Mucosa of gallbladder (tissue), 1 donor: ENCODE results near the gene NAA38. TPM values are rescaled to one million over a fixed set of nuclear protein-coding genes. Genes with fewer than 3 reads are reported as not detected.
A peak's percentile ranks its signal among the peaks of the same experiment; 100 is the strongest.

Experiments
- DNase-seq: peaks from one replicate; pipeline ENCODE4 v3.0.0-alpha.2; 2020; ENCODE audit warnings: low spot score
- total RNA-seq: library from RNA; stranded (reverse); gene quantifications from one replicate; pipeline ENCODE4 v1.2.1, GENCODE V29; 2021
- donor health status: DM: no; HTN: no; CAD: no.

Gene NAA38
- total RNA-seq = 79.0 TPM

DNA sequence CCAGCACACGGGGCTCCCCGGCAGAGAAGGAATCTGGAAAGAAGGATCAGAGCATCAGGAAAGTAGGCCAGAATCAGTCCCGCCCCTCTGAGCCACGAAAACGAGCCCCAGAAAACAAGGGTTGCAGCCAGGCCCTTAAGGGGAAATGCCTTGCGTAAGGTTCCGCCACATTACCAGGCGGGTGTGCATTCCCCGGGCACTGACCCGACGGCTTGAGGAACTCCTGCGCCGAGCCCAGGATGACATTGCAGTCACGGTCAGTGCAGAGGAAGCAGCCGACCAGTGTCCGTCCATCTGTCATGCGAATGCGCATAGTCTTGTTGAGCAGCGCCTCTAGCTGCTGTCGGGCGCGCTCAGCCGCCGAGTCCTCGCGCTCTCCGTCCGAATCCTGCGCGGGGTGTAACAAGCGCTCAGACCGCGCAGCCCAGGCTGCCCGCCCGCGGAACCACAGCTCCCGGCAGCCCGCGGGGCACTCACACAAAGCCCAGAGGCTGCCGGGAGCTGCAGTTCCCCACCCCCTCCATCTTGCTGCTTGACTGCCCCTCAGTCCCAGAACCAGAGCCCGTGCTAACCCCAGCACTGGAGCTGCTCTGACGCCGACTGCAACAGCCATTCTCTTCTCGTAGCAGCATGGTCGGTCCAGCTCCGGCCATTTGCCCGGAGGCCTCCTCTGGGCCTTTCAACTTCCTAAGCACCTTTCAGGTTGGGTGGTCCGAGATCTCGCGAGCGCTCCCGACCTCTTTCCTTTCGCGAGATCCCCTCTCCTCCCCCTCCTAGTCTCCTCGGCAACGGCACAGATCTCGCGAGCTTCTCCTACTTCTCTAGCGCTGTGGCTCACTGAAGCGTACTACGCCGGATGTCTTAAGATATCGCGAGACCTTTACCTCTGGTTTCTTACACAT is at the start of gene NAA38:
NAA38 (minus strand) TSS at position 749 of the 902 bp plus-strand sequence; CDS start at position 653, 96 bp downstream.
- DNase-seq = peak; percentile 98

DNA sequence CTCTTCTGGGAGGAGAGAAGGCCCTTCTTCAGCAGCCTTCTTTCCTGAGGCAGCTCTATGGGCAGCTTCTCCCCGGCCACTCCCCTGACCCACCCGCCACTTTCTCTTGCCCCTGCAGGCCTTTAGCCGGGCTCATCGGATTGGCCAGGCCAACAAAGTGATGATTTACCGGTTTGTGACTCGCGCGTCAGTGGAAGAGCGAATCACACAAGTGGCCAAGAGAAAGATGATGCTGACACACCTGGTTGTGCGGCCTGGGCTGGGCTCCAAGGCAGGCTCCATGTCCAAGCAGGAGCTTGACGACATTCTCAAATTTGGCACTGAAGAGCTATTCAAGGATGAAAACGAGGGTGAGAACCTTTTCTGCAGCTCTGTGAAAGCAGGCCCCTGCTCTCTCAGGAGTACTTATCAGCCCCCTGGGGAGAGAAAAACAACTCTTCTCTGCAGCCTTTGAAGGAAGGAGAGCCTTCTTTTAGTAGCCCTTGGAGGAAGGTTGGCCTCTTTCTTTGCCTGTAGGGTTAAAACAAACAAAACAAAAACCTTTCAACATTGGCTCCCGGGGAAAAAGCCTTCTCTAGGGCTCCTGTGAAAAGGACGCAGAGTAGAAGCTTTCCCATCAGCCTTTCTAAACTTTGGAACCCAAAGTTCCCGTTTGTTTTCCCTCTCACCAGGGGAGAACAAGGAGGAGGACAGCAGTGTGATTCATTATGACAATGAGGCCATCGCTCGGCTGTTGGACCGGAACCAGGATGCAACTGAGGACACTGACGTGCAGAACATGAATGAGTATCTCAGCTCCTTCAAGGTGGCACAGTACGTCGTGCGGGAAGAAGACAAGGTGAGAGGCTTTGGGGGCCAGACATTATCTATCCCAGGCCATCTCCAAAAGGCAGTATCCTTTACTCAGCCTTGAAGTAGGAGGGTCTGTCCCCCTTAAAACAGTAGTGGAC is 46.1 kb upstream of the NAA38 start:
- DNase-seq = no peak

DNA sequence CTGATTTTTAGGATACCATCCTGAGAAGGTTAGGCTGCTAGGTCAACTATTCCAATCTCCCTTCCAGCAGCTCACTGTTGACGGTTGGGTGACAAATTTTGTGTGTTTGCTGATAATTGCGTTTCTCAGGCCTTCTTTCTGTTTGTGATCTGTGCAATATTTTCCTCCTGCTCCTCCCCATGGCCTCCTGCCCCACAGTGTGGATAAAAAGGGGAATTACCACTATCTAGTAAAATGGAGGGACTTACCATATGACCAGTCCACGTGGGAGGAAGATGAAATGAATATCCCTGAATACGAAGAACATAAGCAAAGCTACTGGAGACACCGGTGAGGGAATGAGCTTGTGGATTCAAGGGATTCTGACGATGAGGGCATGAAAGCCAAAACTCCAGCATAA is 40.4 kb upstream of the NAA38 start:
- no peak for DNase-seq

DNA sequence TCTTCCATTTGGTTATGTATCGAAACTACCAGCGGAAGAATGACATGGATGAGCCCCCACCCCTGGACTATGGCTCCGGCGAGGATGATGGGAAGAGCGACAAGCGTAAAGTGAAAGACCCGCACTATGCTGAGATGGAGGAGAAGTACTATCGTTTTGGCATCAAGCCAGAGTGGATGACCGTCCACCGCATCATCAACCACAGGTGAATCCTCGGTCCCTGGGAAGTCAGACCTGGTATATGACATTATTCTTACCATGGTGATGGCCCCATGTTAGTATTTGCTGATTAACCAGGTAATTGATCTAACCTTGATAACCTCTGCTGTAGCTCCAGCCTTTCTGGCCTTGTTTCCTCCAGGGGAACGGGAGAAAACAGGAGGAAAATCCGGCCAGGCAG is 39.7 kb upstream of the NAA38 start:
- DNase-seq = no peak

- DNase-seq = no peak
Observed at GRCh38 chr17:7894866-7895265, 37.5 kb upstream of the NAA38 start.

DNA sequence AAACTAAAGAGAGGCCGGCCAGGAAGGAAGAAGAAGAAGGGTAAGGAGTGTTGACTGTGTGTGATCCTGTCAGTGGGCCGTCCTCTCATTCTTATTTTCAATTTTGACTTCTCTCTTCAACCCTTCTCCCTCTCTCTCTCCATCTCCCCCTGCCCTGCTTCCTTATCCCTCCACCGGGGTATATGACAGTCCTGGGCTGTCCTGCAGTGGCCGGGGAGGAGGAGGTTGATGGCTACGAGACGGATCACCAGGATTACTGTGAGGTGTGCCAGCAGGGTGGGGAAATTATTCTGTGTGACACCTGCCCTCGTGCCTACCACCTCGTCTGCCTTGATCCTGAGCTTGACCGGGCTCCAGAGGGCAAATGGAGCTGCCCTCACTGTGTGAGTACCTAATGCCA is 36.9 kb upstream of the NAA38 start:
- no peak for DNase-seq

DNA sequence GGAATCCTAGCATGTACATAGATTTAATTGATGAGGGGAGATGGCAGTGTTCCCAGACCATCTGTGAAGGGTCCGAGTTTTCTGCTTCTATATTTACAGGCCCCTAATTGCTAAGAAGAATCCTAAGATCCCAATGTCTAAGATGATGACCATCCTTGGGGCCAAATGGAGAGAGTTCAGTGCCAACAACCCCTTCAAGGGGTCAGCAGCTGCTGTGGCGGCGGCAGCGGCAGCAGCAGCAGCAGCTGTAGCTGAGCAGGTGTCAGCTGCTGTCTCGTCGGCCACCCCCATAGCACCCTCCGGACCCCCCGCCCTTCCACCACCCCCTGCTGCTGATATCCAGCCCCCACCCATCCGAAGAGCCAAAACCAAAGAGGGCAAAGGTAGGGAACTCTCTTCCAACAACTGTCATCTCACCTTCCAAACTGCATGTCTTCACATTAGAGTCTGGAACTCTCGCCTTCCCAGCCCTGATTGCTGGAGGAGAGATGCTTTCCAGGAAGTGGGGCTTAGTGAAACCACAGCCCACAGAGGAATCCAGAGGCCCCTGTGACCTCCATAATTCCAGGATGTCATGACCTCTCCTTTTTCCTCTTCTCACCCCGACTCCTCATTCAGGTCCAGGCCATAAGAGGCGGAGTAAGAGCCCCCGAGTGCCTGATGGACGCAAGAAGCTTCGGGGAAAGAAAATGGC is 36.0 kb upstream of the NAA38 start:
- DNase-seq = no peak

DNA sequence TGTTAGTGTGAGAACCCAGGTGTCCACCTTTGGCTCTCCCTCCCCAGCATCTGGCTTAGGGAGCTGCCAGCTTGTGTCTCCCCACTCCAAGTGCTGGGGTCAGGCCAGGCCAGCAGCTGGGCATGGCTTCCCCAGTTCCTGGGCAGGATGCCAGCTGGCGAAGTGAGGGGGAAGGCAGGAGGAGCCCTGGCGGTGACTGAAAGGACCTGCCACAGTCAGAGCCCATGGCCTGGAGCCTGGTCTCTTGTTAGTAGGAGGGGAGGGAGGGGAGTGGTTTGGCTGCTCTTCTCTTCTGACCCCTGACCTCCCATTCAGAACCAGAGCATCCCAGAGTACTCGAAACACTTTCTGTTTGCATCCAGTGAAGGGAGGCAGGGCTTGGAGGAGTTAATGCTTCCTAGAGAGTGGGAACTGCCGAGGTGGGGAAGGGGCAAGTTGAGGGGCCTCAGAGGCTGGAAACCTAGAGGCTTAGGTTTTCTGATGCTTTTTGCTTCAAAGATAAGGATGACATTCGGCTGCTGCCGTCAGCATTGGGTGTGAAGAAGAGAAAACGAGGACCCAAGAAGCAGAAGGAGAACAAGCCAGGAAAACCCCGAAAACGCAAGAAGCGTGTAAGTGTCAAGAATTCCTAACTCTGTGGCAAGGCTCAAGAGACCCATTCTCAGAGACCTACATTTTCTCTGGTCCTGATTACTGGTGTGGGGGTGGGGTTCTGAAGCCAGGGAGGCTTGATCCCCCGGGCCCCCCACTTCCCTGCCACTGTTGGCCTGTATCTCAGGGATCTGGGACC is 32.0 kb upstream of the NAA38 start:
- DNase-seq = peak; percentile 92

DNA sequence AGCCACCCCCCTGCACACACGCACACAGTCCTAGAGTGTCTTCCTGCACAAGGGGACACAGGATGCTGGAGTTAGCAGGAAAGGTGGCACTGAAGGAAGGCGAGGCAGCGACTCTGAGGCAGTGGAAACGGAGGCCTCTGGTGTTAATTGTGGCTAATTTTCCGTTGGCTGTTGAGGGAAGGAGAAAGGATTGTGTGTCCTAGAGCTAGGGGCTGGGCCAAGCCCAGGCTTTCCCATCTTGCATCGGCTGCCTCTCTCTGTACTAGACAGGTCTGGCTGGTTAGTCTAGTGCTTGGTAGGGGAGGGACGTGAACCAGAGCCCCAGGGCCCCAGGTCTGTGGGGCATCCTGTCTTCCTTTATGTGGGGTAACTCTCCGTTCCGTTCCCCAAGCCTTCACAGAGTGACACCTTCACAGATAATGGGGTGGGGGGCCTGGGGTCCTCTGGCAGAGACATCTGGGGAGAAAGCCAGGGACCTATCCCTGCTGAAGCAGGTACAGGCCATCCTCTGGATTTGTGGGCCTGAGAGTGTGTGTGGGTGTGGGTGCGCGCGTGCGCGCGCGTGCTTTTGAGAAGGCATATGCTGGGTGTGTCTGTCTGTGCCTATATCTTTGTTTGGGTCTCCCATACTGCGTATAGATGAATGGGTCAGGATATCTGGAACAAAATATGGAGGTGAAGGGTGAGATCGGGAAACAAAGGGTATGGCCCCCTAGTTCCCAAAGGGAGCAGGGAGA is 31.0 kb upstream of the NAA38 start, which contains the start of gene CHD3:
CHD3 (plus strand) TSS at position 606 of the 737 bp plus-strand sequence. CDS start 212 bp downstream, outside the sequence.
- DNase-seq = peak; percentile 46

GRCh38 chr17:7887482-7888183 is 30.3 kb upstream of the NAA38 start:
- peak; percentile 93 for DNase-seq

DNA sequence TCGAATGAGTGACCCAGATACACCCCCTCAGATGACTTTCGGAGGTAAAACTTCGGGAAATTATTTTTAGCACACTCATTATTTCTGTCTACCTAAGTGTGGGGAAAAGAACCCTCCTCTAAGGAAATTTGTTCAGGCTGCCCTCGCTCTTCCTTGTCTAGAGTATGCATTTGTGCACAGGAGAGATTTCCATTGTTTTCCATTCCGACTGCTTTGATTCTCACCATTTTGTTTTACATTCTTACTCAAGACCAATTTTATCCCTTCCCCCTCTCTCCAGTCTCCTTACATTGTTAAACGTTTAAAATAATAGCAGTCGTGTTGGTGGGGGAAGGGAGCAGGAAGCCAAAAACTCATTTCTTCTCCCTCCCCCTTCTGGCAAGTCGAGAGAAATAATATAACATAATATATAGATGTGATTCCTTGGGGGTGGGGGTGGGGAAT is 29.7 kb upstream of the NAA38 start:
- DNase-seq = no peak

GRCh38 chr17:7886227-7887037 is 29.1 kb upstream of the NAA38 start:
- DNase-seq = no peak

DNA sequence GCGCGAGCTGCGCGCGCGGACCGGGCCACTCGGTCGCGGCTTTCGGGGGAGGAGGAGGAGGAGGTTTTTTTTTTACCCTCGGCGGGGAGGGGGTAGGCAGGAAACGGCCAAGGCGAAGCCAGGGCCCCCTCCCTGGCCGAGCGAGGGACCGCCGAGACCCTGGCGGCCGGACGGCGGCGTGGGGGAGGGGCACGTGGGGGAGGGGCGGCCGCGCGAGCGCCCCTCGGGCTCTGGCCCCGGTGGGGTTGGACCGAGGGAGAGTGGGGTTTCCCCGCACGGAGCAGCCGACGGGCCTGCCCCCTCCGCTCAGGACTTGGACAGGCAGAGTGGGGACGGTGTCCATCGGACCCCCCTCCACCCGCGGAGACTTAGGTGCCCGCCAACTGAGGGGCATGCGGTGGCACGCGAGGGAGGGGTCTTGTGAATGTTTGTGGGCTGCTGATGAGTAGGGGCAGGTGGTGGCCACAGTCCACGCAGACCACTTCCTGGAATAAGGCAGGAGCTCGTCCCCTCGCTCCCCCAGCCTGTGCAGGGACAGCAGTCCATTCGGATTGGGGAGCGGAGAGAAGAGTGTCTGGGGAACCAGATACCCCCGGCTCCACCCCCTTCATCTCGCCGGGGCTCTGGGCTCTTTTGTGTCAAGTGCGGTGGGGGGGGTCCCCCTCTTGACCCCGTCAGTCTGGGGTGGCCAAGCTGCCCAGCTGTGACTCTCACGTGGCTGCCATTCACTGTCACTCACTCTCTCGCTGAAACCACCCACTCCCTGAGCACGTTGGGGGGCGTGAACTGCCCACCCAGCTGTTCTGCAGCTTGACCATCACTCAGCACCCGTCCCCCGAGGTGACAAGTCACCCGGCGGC is 28.2 kb upstream of the NAA38 start:
- peak; percentile 29 for DNase-seq

- no peak for DNase-seq
Observed at GRCh38 chr17:7884581-7885366, 27.4 kb upstream of the NAA38 start.

GRCh38 chr17:7883781-7884386 is 26.5 kb upstream of the NAA38 start:
- DNase-seq = no peak

- no peak for DNase-seq
Observed at GRCh38 chr17:7882629-7883028, 25.3 kb upstream of the NAA38 start.
